ENCODE data around the gene NHERF2.

The NHERF2 gene

GRCh38 chr16:2026461-2027023 is at the start of gene NHERF2:
Gene NHERF2, plus strand, starts transcription at chr16:2026902. Its CDS starts 104 bp downstream, at chr16:2027006.
- peaks cover 6 to 51% of the 10 kb centered on the region in 2 donors for H3K4me1 ChIP-seq (ENCODE audit: control insufficient read depth in 1 of 2, insufficient read depth in 2 of 2, low read length in 2 of 2)
- H3K27ac ChIP-seq (ENCODE audit: low read length): no peak within 1 kb of the TSS
- H3K9me3 ChIP-seq (ENCODE audit: control insufficient read depth in 1 of 2, low read length in 2 of 2): no peaks in the 10 kb centered on the region
- H3K36me3 ChIP-seq (ENCODE audit: control insufficient read depth in 1 of 2, insufficient read depth in 2 of 2, low read length in 2 of 2): no peaks in the 10 kb centered on the region
- peak within 1 kb of the TSS; percentile 69 to 78 for H3K4me3 ChIP-seq (ENCODE audit: low read depth in 1 of 2, low read length in 2 of 2)
- no peaks in the 10 kb centered on the region for H3K27me3 ChIP-seq (ENCODE audit: low read depth, low read length)

- peaks cover 24% of the 10 kb centered on the region for H3K27me3 ChIP-seq (ENCODE audit: low read depth, low read length)
- H3K4me3 ChIP-seq (ENCODE audit: low read depth in 1 of 2, low read length in 2 of 2): no peak overlapping the region
- no peaks in the 10 kb centered on the region for H3K9me3 ChIP-seq (ENCODE audit: control insufficient read depth in 1 of 2, low read length in 2 of 2)
- no peak overlapping the region for H3K27ac ChIP-seq (ENCODE audit: low read length)
- peaks cover 29 to 51% of the 10 kb centered on the region in 2 donors for H3K36me3 ChIP-seq (ENCODE audit: control insufficient read depth in 1 of 2, insufficient read depth in 2 of 2, low read length in 2 of 2)
- peaks cover 0 to 23% of the 10 kb centered on the region in 2 donors for H3K4me1 ChIP-seq (ENCODE audit: control insufficient read depth in 1 of 2, insufficient read depth in 2 of 2, low read length in 2 of 2)
Observed at GRCh38 chr16:1976951-1977874, 49.5 kb upstream of the NHERF2 start.

GRCh38 chr16:1977875-1978268 is 48.8 kb upstream of the NHERF2 start:
- Histone ChIP-seq H3K4me1 (ENCODE audit: control insufficient read depth in 1 of 2, insufficient read depth in 2 of 2, low read length in 2 of 2) (peaks cover under 1 to 16% of the 10 kb centered on the region in 2 donors), H3K27ac (ENCODE audit: low read length) (no peak overlapping the region), H3K27me3 (ENCODE audit: low read depth, low read length) (peaks cover 28% of the 10 kb centered on the region)

GRCh38 chr16:1978476-1979120 is 48.1 kb upstream of the NHERF2 start:
- Histone ChIP-seq H3K27me3 (ENCODE audit: low read depth, low read length) (peaks cover 28% of the 10 kb centered on the region), H3K4me1 (ENCODE audit: control insufficient read depth in 1 of 2, insufficient read depth in 2 of 2, low read length in 2 of 2) (peaks cover 6 to 16% of the 10 kb centered on the region in 2 donors), H3K27ac (ENCODE audit: low read length) (no peak overlapping the region), H3K4me3 (ENCODE audit: low read depth in 1 of 2, low read length in 2 of 2) (no peak overlapping the region), H3K9me3 (ENCODE audit: control insufficient read depth in 1 of 2, low read length in 2 of 2) (no peaks in the 10 kb centered on the region), H3K36me3 (ENCODE audit: control insufficient read depth in 1 of 2, insufficient read depth in 2 of 2, low read length in 2 of 2) (peaks cover 29 to 51% of the 10 kb centered on the region in 2 donors)

More at GRCh38 chr16:1977875-1978268, 48.8 kb upstream of the NHERF2 start:
- Histone ChIP-seq H3K4me3 (ENCODE audit: low read depth in 1 of 2, low read length in 2 of 2) (no peak overlapping the region), H3K36me3 (ENCODE audit: control insufficient read depth in 1 of 2, insufficient read depth in 2 of 2, low read length in 2 of 2) (peaks cover 29 to 51% of the 10 kb centered on the region in 2 donors), H3K9me3 (ENCODE audit: control insufficient read depth in 1 of 2, low read length in 2 of 2) (no peaks in the 10 kb centered on the region)

GRCh38 chr16:1979271-1980029 is 47.3 kb upstream of the NHERF2 start:
- H3K9me3 ChIP-seq (ENCODE audit: control insufficient read depth in 1 of 2, low read length in 2 of 2): no peaks in the 10 kb centered on the region
- H3K27me3 ChIP-seq (ENCODE audit: low read depth, low read length): peaks cover 28% of the 10 kb centered on the region
- no peak overlapping the region for H3K4me3 ChIP-seq (ENCODE audit: low read depth in 1 of 2, low read length in 2 of 2)
- peaks cover 6 to 13% of the 10 kb centered on the region in 2 donors for H3K4me1 ChIP-seq (ENCODE audit: control insufficient read depth in 1 of 2, insufficient read depth in 2 of 2, low read length in 2 of 2)
- H3K36me3 ChIP-seq (ENCODE audit: control insufficient read depth in 1 of 2, insufficient read depth in 2 of 2, low read length in 2 of 2): peaks cover 29 to 46% of the 10 kb centered on the region in 2 donors
- no peak overlapping the region for H3K27ac ChIP-seq (ENCODE audit: low read length)

- peaks cover 28% of the 10 kb centered on the region for H3K27me3 ChIP-seq (ENCODE audit: low read depth, low read length)
- no peak overlapping the region for H3K4me3 ChIP-seq (ENCODE audit: low read depth in 1 of 2, low read length in 2 of 2)
- peaks cover 27 to 38% of the 10 kb centered on the region in 2 donors for H3K36me3 ChIP-seq (ENCODE audit: control insufficient read depth in 1 of 2, insufficient read depth in 2 of 2, low read length in 2 of 2)
- H3K4me1 ChIP-seq (ENCODE audit: control insufficient read depth in 1 of 2, insufficient read depth in 2 of 2, low read length in 2 of 2): peaks cover 11 to 20% of the 10 kb centered on the region in 2 donors
- no peak overlapping the region for H3K27ac ChIP-seq (ENCODE audit: low read length)
- H3K9me3 ChIP-seq (ENCODE audit: control insufficient read depth in 1 of 2, low read length in 2 of 2): no peaks in the 10 kb centered on the region
Observed at GRCh38 chr16:1980030-1980769, 46.5 kb upstream of the NHERF2 start.

- no peak overlapping the region for H3K4me3 ChIP-seq (ENCODE audit: low read depth in 1 of 2, low read length in 2 of 2)
- no peaks in the 10 kb centered on the region for H3K9me3 ChIP-seq (ENCODE audit: control insufficient read depth in 1 of 2, low read length in 2 of 2)
- H3K27me3 ChIP-seq (ENCODE audit: low read depth, low read length): peaks cover 28% of the 10 kb centered on the region
- peaks cover 15 to 25% of the 10 kb centered on the region in 2 donors for H3K4me1 ChIP-seq (ENCODE audit: control insufficient read depth in 1 of 2, insufficient read depth in 2 of 2, low read length in 2 of 2)
- no peak overlapping the region for H3K27ac ChIP-seq (ENCODE audit: low read length)
- H3K36me3 ChIP-seq (ENCODE audit: control insufficient read depth in 1 of 2, insufficient read depth in 2 of 2, low read length in 2 of 2): peaks cover 23 to 38% of the 10 kb centered on the region in 2 donors
Observed at GRCh38 chr16:1980770-1981087, 46.0 kb upstream of the NHERF2 start.

GRCh38 chr16:1981398-1981836 is 45.3 kb upstream of the NHERF2 start, which contains the start of gene NOXO1:
Gene NOXO1, minus strand, starts transcription at chr16:1981469. Its CDS starts 290 bp downstream, at chr16:1981179.
- Histone ChIP-seq H3K9me3 (ENCODE audit: control insufficient read depth in 1 of 2, low read length in 2 of 2) (no peaks in the 10 kb centered on the region), H3K36me3 (ENCODE audit: control insufficient read depth in 1 of 2, insufficient read depth in 2 of 2, low read length in 2 of 2) (peaks cover 17 to 38% of the 10 kb centered on the region in 2 donors), H3K4me3 (ENCODE audit: low read depth in 1 of 2, low read length in 2 of 2) (no peak within 1 kb of the TSS), H3K27me3 (ENCODE audit: low read depth, low read length) (peaks cover 28% of the 10 kb centered on the region), H3K4me1 (ENCODE audit: control insufficient read depth in 1 of 2, insufficient read depth in 2 of 2, low read length in 2 of 2) (peaks cover 15 to 25% of the 10 kb centered on the region in 2 donors), H3K27ac (ENCODE audit: low read length) (peak within 1 kb of the TSS; percentile 23)

- Histone ChIP-seq H3K27me3 (ENCODE audit: low read depth, low read length) (peaks cover 28% of the 10 kb centered on the region), H3K4me1 (ENCODE audit: control insufficient read depth in 1 of 2, insufficient read depth in 2 of 2, low read length in 2 of 2) (peaks cover 15 to 25% of the 10 kb centered on the region in 2 donors), H3K36me3 (ENCODE audit: control insufficient read depth in 1 of 2, insufficient read depth in 2 of 2, low read length in 2 of 2) (peaks cover 18 to 38% of the 10 kb centered on the region in 2 donors), H3K27ac (ENCODE audit: low read length) (no peak overlapping the region), H3K9me3 (ENCODE audit: control insufficient read depth in 1 of 2, low read length in 2 of 2) (no peaks in the 10 kb centered on the region), H3K4me3 (ENCODE audit: low read depth in 1 of 2, low read length in 2 of 2) (no peak overlapping the region)
Observed at GRCh38 chr16:1982013-1982433, 44.7 kb upstream of the NHERF2 start.

- no peak overlapping the region for H3K27ac ChIP-seq (ENCODE audit: low read length)
- peaks cover 28% of the 10 kb centered on the region for H3K27me3 ChIP-seq (ENCODE audit: low read depth, low read length)
- H3K4me3 ChIP-seq (ENCODE audit: low read depth in 1 of 2, low read length in 2 of 2): peak overlapping the region; percentile 33 to 83
- H3K4me1 ChIP-seq (ENCODE audit: control insufficient read depth in 1 of 2, insufficient read depth in 2 of 2, low read length in 2 of 2): peaks cover 15 to 25% of the 10 kb centered on the region in 2 donors
- H3K36me3 ChIP-seq (ENCODE audit: control insufficient read depth in 1 of 2, insufficient read depth in 2 of 2, low read length in 2 of 2): peaks cover 9 to 31% of the 10 kb centered on the region in 2 donors
- no peaks in the 10 kb centered on the region for H3K9me3 ChIP-seq (ENCODE audit: control insufficient read depth in 1 of 2, low read length in 2 of 2)
Observed at GRCh38 chr16:1982991-1983543, 43.6 kb upstream of the NHERF2 start.
